Neural progenitor cell (in vitro differentiated cells): ENCODE measurements around the gene ACD. TPM values are rescaled to one million over a fixed set of nuclear protein-coding genes. Genes with fewer than 3 reads are reported as not detected.
A peak's percentile ranks its signal among the peaks of the same experiment; 100 is the strongest.

Experiments
- DNase-seq: peaks from one replicate; pipeline ENCODE4 v3.0.0-alpha.2; 2016; ENCODE audit warnings: low spot score
- H2AFZ ChIP-seq: fragments of 200-600 bp; sonication (generic); replicated peaks from 2 replicates; pipeline ENCODE4 v1.6.1; 2016; ENCODE audit warnings: antibody characterized with exemption
- H3F3A ChIP-seq: fragments of 200-600 bp; sonication (generic); 2 replicates; pipeline ENCODE4 v1.6.1; 2016; ENCODE audit warnings: antibody characterized with exemption, low read depth
- H3K27ac ChIP-seq: fragments of 200-600 bp; sonication (generic); 2 replicates; pipeline ENCODE4 v1.5.1; 2016; ENCODE audit warnings: mild to moderate bottlenecking
- H3K27me3 ChIP-seq: fragments of 200-600 bp; sonication (generic); 2 replicates; pipeline ENCODE4 v1.6.1; 2016; ENCODE audit warnings: mild to moderate bottlenecking, moderate library complexity
- H3K36me3 ChIP-seq: fragments of 200-600 bp; sonication (generic); 2 replicates; pipeline ENCODE4 v1.5.1; 2016
- H3K4me1 ChIP-seq: fragments of 200-600 bp; sonication (generic); 2 replicates; pipeline ENCODE4 v1.6.1; 2016; ENCODE audit warnings: mixed run types
- H3K4me2 ChIP-seq: fragments of 200-600 bp; sonication (generic); 2 replicates; pipeline ENCODE4 v1.6.1; 2016
- H3K4me3 ChIP-seq: fragments of 200-600 bp; sonication (generic); 2 replicates; pipeline ENCODE4 v1.5.1; 2016
- H3K79me2 ChIP-seq: fragments of 200-600 bp; sonication (generic); 2 replicates; pipeline ENCODE4 v1.6.1; 2016; ENCODE audit warnings: low read depth
- H3K9ac ChIP-seq: fragments of 200-600 bp; sonication (generic); 2 replicates; pipeline ENCODE4 v1.6.1; 2016
- H3K9me3 ChIP-seq: fragments of 200-600 bp; sonication (generic); 2 replicates; pipeline ENCODE4 v1.5.1; 2016; ENCODE audit warnings: low read depth
- H4K20me1 ChIP-seq: fragments of 200-600 bp; sonication (generic); 2 replicates; pipeline ENCODE4 v1.6.1; 2016; ENCODE audit warnings: low read depth
- H3K27ac Mint-ChIP-seq: 3 replicates; pipeline ENCODE4 v1.8.0; 2021; ENCODE audit warnings: mixed read lengths
- H3K27me3 Mint-ChIP-seq: 2 replicates; pipeline ENCODE4 v1.8.0; 2022; ENCODE audit warnings: low read depth, mild to moderate bottlenecking, inconsistent platforms, moderate library complexity, mixed read lengths; ENCODE audit not compliant: insufficient read depth
- H3K36me3 Mint-ChIP-seq: 3 replicates; pipeline ENCODE4 v1.8.0; 2021; ENCODE audit warnings: mixed read lengths
- H3K4me1 Mint-ChIP-seq: 3 replicates; pipeline ENCODE4 v1.8.0; 2021; ENCODE audit warnings: mixed read lengths
- H3K4me3 Mint-ChIP-seq: 3 replicates; pipeline ENCODE4 v1.8.0; 2021; ENCODE audit warnings: mild to moderate bottlenecking, moderate library complexity, mixed read lengths
- H3K9me3 Mint-ChIP-seq: 3 replicates; pipeline ENCODE4 v1.8.0; 2020; ENCODE audit warnings: mixed read lengths
- CTCF ChIP-seq: fragments of 200-600 bp; sonication (generic); IDR thresholded peaks from 2 replicates; pipeline ENCODE4 v1.5.1; 2017; ENCODE audit warnings: antibody characterized with exemption, mild to moderate bottlenecking
- EZH2 ChIP-seq: fragments of 200-600 bp; sonication (generic); IDR thresholded peaks from 2 replicates; pipeline ENCODE4 v1.6.1; 2017; ENCODE audit warnings: antibody characterized with exemption, mild to moderate bottlenecking, moderate library complexity
- EZH2phosphoT487 ChIP-seq: fragments of 200-600 bp; sonication (generic); IDR thresholded peaks from 2 replicates; pipeline ENCODE4 v1.6.1; 2017; ENCODE audit warnings: antibody characterized with exemption
- total RNA-seq: library from RNA; depleted of rRNA; stranded (reverse); fragments of >200 nt; gene quantifications from 2 replicates; pipeline ENCODE4 v1.2.3, GENCODE V29; 2015; ENCODE audit warnings: low replicate concordance

The ACD gene
- total RNA-seq, 1 donor from 2014 or later = 11.5 TPM

- no peaks in the 10 kb centered on the region for H3K4me1 ChIP-seq
- no peaks in the 10 kb centered on the region for H3K79me2 ChIP-seq
- no peak for DNase-seq
- Mint-ChIP-seq H3K27ac (peak overlapping the region; percentile 21), H3K4me1 (no peaks in the 10 kb centered on the region), H3K36me3 (peaks cover 15% of the 10 kb centered on the region), H3K9me3 (no peaks in the 10 kb centered on the region), H3K27me3 (no peaks in the 10 kb centered on the region), H3K4me3 (no peak overlapping the region)
- no peak overlapping the region for H3K4me2 ChIP-seq
- H3K27me3 ChIP-seq = no peaks in the 10 kb centered on the region
- no peaks in the 10 kb centered on the region for H3K36me3 ChIP-seq
- TF ChIP-seq EZH2phosphoT487 = no peak
- TF ChIP-seq EZH2 = no peak
- TF ChIP-seq CTCF = no peak
- H3K27ac ChIP-seq = no peak overlapping the region
- no peak overlapping the region for H3K4me3 ChIP-seq
- H4K20me1 ChIP-seq = no peaks in the 10 kb centered on the region
- no peak overlapping the region for H2AFZ ChIP-seq
- no peaks in the 10 kb centered on the region for H3F3A ChIP-seq
- H3K9ac ChIP-seq = no peak overlapping the region
- H3K9me3 ChIP-seq = no peaks in the 10 kb centered on the region
Observed at GRCh38 chr16:67685388-67686112, 25.5 kb upstream of the ACD start.

GRCh38 chr16:67683767-67684166 lies 23.7 kb upstream of the ACD start:
- H3K4me2 ChIP-seq = no peak overlapping the region
- H3K36me3 Mint-ChIP-seq = peaks cover 10% of the 10 kb centered on the region
- no peak overlapping the region for H2AFZ ChIP-seq
- no peak overlapping the region for H3K27ac ChIP-seq
- TF ChIP-seq EZH2 = no peak
- no peak for TF ChIP-seq CTCF
- TF ChIP-seq EZH2phosphoT487 = no peak
- H3K79me2 ChIP-seq = no peaks in the 10 kb centered on the region
- no peak for DNase-seq
- H3K27me3 ChIP-seq = no peaks in the 10 kb centered on the region
- H3K27me3 Mint-ChIP-seq = peaks cover under 1% of the 10 kb centered on the region
- no peaks in the 10 kb centered on the region for H3K4me1 ChIP-seq
- H3K9ac ChIP-seq = no peak overlapping the region
- no peaks in the 10 kb centered on the region for H3K4me1 Mint-ChIP-seq
- no peaks in the 10 kb centered on the region for H3K9me3 Mint-ChIP-seq
- H4K20me1 ChIP-seq = no peaks in the 10 kb centered on the region
- H3K4me3 Mint-ChIP-seq = no peak overlapping the region
- no peaks in the 10 kb centered on the region for H3F3A ChIP-seq
- no peaks in the 10 kb centered on the region for H3K36me3 ChIP-seq
- H3K27ac Mint-ChIP-seq = no peak overlapping the region
- H3K9me3 ChIP-seq = no peaks in the 10 kb centered on the region
- no peak overlapping the region for H3K4me3 ChIP-seq

- H3K4me1 Mint-ChIP-seq = no peaks in the 10 kb centered on the region
- H3K9me3 ChIP-seq = no peaks in the 10 kb centered on the region
- TF ChIP-seq CTCF (no peak), EZH2 (no peak), EZH2phosphoT487 (no peak)
- H3K36me3 Mint-ChIP-seq = peaks cover 6% of the 10 kb centered on the region
- H3K27ac Mint-ChIP-seq = no peak overlapping the region
- peaks cover 4% of the 10 kb centered on the region for H3K27me3 Mint-ChIP-seq
- no peaks in the 10 kb centered on the region for H3K27me3 ChIP-seq
- no peak overlapping the region for H3K4me3 ChIP-seq
- no peak overlapping the region for H3K9ac ChIP-seq
- no peak for DNase-seq
- no peaks in the 10 kb centered on the region for H3K4me1 ChIP-seq
- H3K79me2 ChIP-seq = no peaks in the 10 kb centered on the region
- no peaks in the 10 kb centered on the region for H4K20me1 ChIP-seq
- H3K4me2 ChIP-seq = no peak overlapping the region
- no peak overlapping the region for H3K4me3 Mint-ChIP-seq
- no peaks in the 10 kb centered on the region for H3F3A ChIP-seq
- no peak overlapping the region for H2AFZ ChIP-seq
- no peak overlapping the region for H3K27ac ChIP-seq
- H3K9me3 Mint-ChIP-seq = no peaks in the 10 kb centered on the region
- H3K36me3 ChIP-seq = no peaks in the 10 kb centered on the region
Observed at GRCh38 chr16:67679935-67680897, 20.2 kb upstream of the ACD start.
